ENCODE results near the gene GNAO1. TPM values are rescaled to one million over a fixed set of nuclear protein-coding genes. Genes with fewer than 3 reads are reported as not detected.

The GNAO1 gene
- total and polyA plus RNA-seq, 2 experiments from 2014 or later = 2.7 to 2.8 TPM

DNA sequence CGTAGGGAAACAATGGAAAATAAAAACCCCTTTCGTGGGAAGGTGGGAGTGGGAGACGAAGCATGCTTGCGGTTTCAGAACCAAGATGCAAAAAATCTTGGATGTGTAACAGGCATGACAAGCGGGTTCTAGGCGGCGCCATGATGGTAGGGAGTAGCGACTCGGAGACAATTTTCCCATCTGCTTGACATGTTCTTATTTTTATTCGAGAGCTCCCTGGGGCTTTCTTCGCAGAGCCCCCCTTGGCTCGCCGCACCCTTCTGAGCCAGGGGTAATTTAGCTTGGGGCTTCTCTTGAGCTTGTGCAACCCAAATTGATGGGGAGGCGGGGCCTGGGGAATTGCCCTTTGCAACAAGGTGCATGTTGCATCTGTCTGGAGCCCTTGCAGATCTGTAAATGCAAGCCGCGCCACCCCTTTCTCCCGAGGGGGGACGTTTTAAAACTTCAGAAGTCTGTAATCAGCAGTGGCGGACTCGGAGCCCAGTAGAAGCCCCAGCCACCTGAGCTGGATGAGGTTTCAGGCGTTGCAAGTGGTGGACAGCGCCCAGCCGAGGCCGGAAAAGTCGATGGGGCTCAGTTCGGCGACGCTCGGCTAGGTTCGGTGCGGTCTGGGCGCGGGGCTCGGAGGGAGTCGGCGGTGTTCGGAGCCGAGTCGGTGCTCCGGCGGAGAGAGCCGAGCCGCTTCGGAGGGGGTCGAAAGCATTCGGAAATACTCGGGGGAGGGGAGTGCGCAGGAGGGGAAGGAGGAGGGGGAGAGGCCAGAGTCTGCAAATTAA, 2.9 kb downstream of the GNAO1 start:
- H3K27me3 ChIP-seq = peaks cover 45% of the 10 kb centered on the region
- H3K9me3 ChIP-seq (ENCODE audit: low read depth) = no peaks in the 10 kb centered on the region
- H3K36me3 ChIP-seq = no peaks in the 10 kb centered on the region
- no peaks in the 10 kb centered on the region for H3K4me1 ChIP-seq (ENCODE audit: low read depth)
- peak; percentile 76 to 97 for DNase-seq (ENCODE audit: low read depth in 1 of 2, low spot score in 1 of 2)
- no peak overlapping the region for H3K4me3 ChIP-seq
- H3K27ac ChIP-seq = no peak overlapping the region
- TF ChIP-seq, protein P1, sequence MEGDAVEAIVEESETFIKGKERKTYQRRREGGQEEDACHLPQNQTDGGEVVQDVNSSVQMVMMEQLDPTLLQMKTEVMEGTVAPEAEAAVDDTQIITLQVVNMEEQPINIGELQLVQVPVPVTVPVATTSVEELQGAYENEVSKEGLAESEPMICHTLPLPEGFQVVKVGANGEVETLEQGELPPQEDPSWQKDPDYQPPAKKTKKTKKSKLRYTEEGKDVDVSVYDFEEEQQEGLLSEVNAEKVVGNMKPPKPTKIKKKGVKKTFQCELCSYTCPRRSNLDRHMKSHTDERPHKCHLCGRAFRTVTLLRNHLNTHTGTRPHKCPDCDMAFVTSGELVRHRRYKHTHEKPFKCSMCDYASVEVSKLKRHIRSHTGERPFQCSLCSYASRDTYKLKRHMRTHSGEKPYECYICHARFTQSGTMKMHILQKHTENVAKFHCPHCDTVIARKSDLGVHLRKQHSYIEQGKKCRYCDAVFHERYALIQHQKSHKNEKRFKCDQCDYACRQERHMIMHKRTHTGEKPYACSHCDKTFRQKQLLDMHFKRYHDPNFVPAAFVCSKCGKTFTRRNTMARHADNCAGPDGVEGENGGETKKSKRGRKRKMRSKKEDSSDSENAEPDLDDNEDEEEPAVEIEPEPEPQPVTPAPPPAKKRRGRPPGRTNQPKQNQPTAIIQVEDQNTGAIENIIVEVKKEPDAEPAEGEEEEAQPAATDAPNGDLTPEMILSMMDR (IDR thresholded peaks at IDR 0.05; ENCODE audit: low read depth, low read length) = no peak

DNA sequence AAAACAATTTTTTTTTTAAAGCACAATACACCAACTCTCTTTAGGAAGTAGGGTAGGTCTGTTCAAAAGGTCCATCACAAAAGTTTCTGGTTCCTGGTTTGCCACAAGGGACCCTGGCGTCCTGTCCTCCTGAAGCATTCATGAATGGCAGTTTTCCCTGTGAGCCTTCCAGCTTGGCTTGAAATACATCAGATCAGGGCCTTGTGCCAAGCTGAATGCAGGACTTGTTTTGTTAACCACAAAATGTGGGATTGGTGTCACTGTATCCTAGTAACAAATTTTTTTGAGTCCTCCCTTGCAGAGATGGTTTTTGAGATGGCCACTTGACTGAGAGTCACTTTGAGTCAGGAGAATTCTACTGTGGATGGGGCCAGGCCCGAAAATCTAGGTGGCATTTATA, 3.9 kb downstream of the GNAO1 start:
- no peak for DNase-seq (ENCODE audit: low read depth in 1 of 2, low spot score in 1 of 2)
- Histone ChIP-seq H3K4me3 (no peak overlapping the region), H3K27me3 (peaks cover 35% of the 10 kb centered on the region), H3K36me3 (no peaks in the 10 kb centered on the region), H3K9me3 (ENCODE audit: low read depth) (no peaks in the 10 kb centered on the region), H3K4me1 (ENCODE audit: low read depth) (no peaks in the 10 kb centered on the region), H3K27ac (no peak overlapping the region)
- TF ChIP-seq, protein P1 (IDR thresholded peaks at IDR 0.05; ENCODE audit: low read depth, low read length) = no peak

DNA sequence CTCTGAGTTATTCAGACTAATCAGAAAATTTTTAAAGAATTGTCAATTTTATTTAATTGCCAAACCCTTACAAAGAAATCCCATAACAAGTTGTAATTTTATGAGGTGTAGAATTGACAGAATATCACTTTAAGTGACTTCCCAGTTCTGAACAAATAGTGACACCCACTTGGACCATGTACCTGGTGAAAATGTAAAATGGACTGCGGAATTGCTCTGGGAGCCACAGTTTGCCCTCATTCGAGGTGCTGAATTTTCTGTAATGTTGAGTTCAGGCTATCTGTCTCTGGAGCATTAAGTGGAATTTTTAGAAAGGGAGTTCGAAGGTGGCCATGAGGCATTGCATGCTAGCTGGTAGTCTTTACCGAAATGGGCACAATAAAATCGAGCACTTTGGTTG, 5.1 kb downstream of the GNAO1 start:
- no peak overlapping the region for H3K4me3 ChIP-seq
- peaks cover 28% of the 10 kb centered on the region for H3K27me3 ChIP-seq
- no peak overlapping the region for H3K27ac ChIP-seq

DNA sequence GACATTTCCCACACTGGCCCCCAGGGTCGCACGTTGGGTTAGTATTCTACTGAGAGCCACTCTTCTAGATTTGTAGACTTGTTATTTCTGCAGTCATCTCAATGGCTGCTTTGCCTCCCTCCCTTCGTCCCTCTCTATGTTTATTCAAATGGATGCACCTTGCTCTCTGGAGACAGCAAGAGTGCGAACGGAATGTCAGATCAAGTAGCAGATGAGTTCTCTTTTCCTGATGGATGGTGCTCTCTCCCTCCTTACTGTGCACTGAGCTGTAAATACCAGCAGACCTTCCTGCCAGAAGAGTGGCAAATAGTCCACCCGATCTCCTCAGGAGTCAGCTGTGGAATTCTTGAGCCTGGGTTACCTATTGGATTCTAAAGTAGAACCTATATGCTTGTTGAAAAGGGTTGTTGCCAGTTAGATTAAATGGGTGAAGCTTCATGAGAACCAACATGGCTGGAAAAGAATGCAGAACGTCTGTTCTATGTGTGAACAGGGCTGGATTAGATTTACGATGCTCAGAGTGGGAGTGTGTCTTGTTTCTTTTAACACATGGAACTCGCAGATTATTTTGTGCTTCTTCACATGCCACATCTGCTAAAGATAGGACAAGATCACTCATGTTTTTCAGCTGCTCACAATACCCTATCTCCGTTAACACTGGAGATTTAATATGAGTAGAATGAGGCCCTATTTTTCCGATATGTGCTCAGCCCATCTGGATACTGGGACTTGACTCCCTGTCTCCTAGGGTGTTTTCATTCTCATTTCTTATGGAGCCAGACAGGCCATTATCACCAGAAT, 6.1 kb downstream of the GNAO1 start:
- DNase-seq (ENCODE audit: low read depth in 1 of 2, low spot score in 1 of 2) = no peak
- TF ChIP-seq, protein P1 (IDR thresholded peaks at IDR 0.05; ENCODE audit: low read depth, low read length) = no peak
- Histone ChIP-seq H3K4me1 (ENCODE audit: low read depth) (no peaks in the 10 kb centered on the region), H3K36me3 (no peaks in the 10 kb centered on the region), H3K4me3 (no peak overlapping the region), H3K27me3 (peaks cover 18% of the 10 kb centered on the region), H3K9me3 (ENCODE audit: low read depth) (no peaks in the 10 kb centered on the region), H3K27ac (no peak overlapping the region)

More for the DNA sequence above, 5.1 kb downstream of the GNAO1 start:
- no peaks in the 10 kb centered on the region for H3K9me3 ChIP-seq (ENCODE audit: low read depth)
- DNase-seq (ENCODE audit: low read depth in 1 of 2, low spot score in 1 of 2) = no peak
- TF ChIP-seq, protein P1 (IDR thresholded peaks at IDR 0.05; ENCODE audit: low read depth, low read length) = no peak
- no peaks in the 10 kb centered on the region for H3K4me1 ChIP-seq (ENCODE audit: low read depth)
- H3K36me3 ChIP-seq = no peaks in the 10 kb centered on the region

DNA sequence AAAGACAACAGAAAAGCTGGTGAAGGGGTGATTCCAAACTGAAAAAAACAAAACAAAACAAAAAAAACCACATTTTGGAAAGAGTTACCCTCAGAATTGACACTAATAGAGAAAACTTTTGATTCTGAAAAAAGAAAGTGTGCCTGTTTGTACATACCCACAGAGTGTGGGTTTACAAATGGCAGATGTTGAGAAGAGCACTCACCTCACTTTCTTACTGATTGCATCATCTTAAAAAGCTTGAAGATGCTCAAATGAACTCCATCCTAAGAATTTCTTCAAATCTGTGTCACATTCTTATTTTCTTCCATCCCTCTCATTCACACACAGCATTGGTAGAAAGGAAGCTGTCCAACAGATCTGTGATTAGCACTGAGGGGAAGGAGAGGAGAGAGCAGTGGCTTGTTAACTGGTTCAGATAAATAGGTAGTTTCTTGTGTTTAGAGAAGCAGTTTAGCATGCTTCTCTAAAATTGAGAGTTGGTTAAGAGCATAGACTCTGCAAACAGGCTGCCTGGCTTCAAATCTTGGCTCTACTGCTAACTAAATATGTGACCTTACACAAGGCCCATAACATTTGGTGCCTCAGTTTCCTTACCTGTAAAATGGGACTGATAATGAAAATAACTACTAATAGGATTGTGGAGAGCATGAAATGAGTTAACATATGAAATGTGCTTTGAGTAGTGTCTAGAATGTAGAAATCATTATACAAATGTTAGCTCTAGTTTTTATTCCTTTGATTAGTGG, 6.9 kb downstream of the GNAO1 start:
- TF ChIP-seq, protein P1 (IDR thresholded peaks at IDR 0.05; ENCODE audit: low read depth, low read length) = no peak
- Histone ChIP-seq H3K27me3 (peaks cover 10% of the 10 kb centered on the region), H3K9me3 (ENCODE audit: low read depth) (no peaks in the 10 kb centered on the region), H3K27ac (no peak overlapping the region), H3K36me3 (no peaks in the 10 kb centered on the region), H3K4me1 (ENCODE audit: low read depth) (no peaks in the 10 kb centered on the region), H3K4me3 (no peak overlapping the region)
- DNase-seq (ENCODE audit: low read depth in 1 of 2, low spot score in 1 of 2) = no peak

Measured in cardiac muscle cell (in vitro differentiated cells and primary cell).